GM12891 (cell line): ENCODE measurements around the gene PURB.

ENCODE experiments used
- DNase-seq: peaks from one replicate; pipeline ENCODE4 v3.0.0; 2011; ENCODE audit warnings: low spot score; ENCODE audit not compliant: insufficient read length
- FAIRE-seq: peaks from 2 replicates; lab custom pipeline; 2011; peaks lifted over from hg19 to GRCh38; lab: Jason Lieb, UNC
- PAX5 ChIP-seq: IDR thresholded peaks from 2 replicates; pipeline ENCODE4 v1.6.1; 2011; ENCODE audit warnings: low read length, moderate library complexity, mild to moderate bottlenecking; ENCODE audit not compliant: insufficient read depth, severe bottlenecking
- POLR2A ChIP-seq: IDR thresholded peaks from 2 replicates; pipeline ENCODE4 v1.6.1; 2011; ENCODE audit warnings: low read depth, low read length, control low read depth
- POLR2AphosphoS5 ChIP-seq: IDR thresholded peaks from 2 replicates; pipeline ENCODE4 v1.6.1; 2011; ENCODE audit warnings: low read depth, low read length, control low read depth
- POU2F2 ChIP-seq: IDR thresholded peaks from 2 replicates; pipeline ENCODE4 v1.6.1; 2011; ENCODE audit warnings: low read depth, mild to moderate bottlenecking, control low read depth, low read length, moderate library complexity
- SPI1 ChIP-seq: IDR thresholded peaks from 2 replicates; pipeline ENCODE4 v1.6.1; 2011; ENCODE audit warnings: low read depth, low read length, control low read depth
- TAF1 ChIP-seq: IDR thresholded peaks from 2 replicates; pipeline ENCODE4 v1.6.1; 2011; ENCODE audit warnings: low read depth, low read length, control low read depth

Gene PURB

DNA sequence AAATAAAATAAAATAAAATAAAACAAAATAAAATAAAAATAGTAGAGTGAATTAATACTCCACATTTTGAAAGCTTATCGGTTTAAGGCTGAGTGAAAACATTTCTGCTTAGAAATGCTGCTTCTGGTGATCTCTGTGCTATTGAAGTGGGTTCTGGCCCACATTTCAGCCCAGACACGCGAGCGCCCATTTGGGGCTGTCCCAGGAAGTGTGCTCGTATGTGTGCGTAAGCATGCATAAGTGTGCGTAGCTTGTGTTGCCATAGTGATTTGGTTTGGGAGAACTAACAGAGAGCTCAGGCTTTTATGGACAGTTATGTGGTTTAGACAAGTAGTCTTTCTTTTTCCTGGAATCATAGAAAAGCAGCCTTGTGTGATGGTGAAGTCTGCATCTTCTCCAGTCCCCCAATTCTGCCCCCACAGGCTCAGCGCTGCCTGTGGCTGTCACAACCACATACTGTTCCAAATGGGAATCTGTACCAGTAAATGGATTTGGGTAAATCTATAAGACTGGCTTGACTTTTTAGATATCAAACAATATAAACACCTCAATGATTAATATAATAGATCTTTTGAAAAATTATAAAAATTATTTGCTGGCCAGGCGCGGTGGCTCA lies 29.8 kb upstream of the PURB start:
- FAIRE-seq (peak; percentile 88), DNase-seq (peak; percentile 37)
- no peak for TF ChIP-seq POLR2AphosphoS5
- TF ChIP-seq POU2F2: peak; percentile 99
- no peak for TF ChIP-seq PAX5
- 0 out of 2 replicates have a peak, but pooled peaks have one; percentile 5 for TF ChIP-seq SPI1
- TF ChIP-seq TAF1: 0 out of 2 replicates have a peak, but pooled peaks have one; percentile 46
- TF ChIP-seq POLR2A: no peak

DNA sequence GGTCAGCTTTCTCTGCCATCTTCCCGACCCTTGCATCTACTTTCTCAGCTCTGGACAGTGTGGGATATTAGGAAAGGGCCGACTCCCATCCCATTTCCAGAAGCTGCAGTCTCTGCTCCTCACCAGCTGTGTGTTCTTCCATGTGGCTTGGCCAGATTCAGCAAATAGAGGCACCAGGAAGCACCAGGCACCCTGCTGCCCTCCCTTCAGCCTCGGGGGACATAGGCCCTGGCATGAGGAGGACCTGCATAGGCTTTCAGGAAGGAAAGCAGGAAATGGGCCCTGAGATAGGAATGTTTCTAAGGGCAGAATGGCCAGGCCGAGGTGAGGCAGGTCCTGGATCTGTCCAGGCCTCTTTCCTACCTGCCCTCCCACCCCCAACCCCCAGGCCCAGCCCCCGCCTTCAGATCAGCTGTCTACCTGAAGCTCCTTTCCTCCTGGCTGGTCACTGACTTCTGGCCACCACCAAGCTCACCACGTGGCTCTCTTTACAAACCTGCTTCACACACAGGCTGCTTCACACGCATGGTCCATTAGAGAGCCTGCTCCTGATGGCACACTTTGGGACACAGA lies 27.5 kb upstream of the PURB start:
- TF ChIP-seq POLR2A (no peak), PAX5 (no peak)
- DNase-seq: no peak
- FAIRE-seq: no peak

DNA sequence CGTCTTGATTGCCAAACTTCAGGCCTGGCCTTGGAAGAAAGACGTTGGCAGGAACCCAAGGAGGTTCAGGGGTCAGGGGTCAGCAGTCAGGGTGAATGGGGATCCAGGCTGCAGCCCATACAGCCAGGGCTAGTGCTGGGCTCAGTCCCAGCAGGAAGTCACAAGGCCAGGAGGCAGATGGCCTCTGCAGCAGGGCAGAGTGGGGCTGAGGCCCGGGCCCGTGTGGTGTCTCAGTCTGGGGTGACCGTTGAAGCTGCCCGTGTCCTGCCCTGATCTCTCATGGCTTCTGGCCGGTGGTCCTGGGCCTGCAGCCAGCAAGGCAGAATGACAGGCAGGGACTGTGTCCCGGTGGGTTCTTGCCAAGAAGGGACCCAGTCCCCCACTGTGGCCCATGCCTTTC lies 26.6 kb upstream of the PURB start:
- TF ChIP-seq POLR2A (no peak), POU2F2 (no peak)
- DNase-seq (no peak), FAIRE-seq (no peak)

DNA sequence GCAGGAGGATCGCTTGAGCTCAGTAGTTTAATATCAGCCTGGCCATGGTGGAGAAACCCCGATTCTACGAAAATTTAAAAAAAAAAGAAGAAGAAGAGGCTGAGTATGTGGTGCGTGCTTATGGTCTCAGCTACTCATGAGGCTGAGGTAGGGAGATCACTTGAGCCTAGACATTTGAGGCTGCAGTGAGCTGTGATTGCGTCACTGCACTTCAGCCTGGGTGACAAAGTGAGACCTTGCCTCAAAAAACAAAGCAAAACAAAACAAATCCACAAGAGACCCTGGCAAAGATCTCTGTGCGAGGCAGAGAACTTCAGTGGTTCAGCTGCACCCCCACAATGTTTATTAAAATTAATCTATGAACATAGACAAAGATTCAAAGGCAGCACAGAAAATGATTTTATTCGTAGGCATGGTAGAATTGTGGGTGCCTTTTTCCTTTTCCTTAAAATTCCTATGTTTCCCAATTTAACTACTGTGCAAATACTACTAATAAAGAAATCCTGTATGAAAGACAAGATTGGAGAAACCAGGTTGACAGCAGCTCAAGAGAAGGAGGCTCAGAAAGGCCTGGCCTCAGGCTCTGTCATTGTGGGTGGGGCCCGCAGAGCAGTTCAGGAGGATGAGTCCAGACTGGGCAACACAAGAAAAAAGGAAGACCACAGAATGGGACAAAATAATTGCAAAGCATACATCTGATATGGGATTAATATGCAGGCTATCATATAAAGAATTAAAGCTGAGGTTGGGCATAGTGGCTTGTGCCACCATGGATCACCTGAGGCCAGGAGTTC lies 24.5 kb upstream of the PURB start:
- no peak for FAIRE-seq
- no peak for DNase-seq
- TF ChIP-seq TAF1 (no peak), POLR2A (no peak), POU2F2 (no peak), SPI1 (no peak), PAX5 (no peak), POLR2AphosphoS5 (no peak)

DNA sequence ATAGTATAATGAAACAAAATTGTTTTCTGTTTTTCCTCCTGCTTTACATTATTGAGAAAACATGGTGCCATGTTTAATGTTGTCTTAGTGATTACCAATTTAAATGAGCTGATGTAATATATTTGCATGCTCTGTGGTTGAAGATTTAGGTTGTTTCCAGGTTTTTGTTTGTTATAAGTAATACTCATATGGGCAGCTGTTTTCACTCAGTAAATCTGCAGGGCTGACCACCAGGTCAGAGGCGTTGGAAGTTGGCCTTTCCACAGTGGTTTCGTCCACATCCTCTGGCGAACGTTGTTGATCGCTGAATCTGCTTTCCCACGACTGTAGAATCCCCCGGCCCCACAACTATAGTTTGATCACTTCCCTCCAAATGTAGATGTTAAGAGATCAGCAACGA lies 21.6 kb upstream of the PURB start:
- no peak for TF ChIP-seq PAX5
- TF ChIP-seq SPI1: peak; percentile 8; the same call in 1 of the 2 replicates
- TF ChIP-seq POU2F2: no peak
- TF ChIP-seq TAF1: no peak
- TF ChIP-seq POLR2AphosphoS5: no peak
- no peak for TF ChIP-seq POLR2A
- no peak for DNase-seq
- no peak for FAIRE-seq

DNA sequence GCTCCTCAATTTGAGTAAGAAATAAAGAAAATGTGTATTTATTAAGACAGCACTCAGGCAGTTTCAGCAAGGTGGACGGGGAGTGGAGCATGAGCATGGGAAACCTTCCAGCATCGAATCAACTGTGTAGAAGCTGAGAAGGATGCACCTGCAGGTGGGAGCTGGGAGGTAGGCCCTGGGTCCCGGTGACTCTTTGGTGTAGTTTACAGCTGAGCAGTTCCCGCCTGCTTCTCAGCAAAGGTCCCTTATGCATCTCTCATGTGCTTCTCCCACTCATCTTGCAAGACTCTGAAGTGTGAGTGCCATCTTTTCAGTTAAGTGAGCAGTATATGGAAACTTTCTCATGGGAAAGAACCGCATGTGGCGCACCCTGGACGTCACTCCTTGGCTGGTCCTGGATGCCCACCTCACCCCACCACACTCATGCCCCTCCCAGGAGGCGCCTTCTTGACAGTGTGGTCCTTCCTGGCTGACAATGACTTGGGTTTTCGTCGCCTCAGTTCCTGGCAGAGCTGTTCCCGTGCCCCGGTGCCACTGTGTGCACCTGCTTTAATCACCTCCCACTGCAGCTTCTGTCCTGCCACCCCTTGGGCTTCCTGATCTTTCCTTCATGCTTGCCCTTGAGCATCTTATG lies 19.8 kb upstream of the PURB start:
- no peak for TF ChIP-seq SPI1
- TF ChIP-seq TAF1: no peak
- no peak for TF ChIP-seq POLR2A
- TF ChIP-seq POU2F2: no peak
- no peak for TF ChIP-seq PAX5
- TF ChIP-seq POLR2AphosphoS5: no peak
- DNase-seq (no peak), FAIRE-seq (no peak)

DNA sequence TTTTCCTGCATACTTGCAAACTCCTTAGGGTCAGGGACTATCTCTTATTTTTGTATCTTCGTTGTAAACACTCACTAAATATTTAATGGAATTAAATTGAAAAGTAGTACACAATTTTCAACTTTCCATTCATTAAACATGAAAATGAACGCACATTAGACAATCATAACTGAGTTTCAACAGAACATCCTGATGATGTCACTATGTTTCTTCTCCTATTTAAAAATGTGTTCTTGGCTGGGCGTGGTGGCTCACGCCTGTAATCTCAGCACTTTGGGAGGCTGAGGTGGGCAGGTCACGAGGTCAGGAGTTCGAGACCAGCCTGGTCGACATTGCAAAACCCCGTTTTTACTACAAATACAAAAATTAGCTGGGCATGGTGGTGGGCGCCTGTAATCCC lies 14.1 kb upstream of the PURB start:
- DNase-seq: no peak
- no peak for TF ChIP-seq POLR2AphosphoS5
- TF ChIP-seq POU2F2: no peak
- no peak for TF ChIP-seq SPI1
- no peak for TF ChIP-seq POLR2A
- TF ChIP-seq PAX5: no peak
- no peak for TF ChIP-seq TAF1
- no peak for FAIRE-seq

DNA sequence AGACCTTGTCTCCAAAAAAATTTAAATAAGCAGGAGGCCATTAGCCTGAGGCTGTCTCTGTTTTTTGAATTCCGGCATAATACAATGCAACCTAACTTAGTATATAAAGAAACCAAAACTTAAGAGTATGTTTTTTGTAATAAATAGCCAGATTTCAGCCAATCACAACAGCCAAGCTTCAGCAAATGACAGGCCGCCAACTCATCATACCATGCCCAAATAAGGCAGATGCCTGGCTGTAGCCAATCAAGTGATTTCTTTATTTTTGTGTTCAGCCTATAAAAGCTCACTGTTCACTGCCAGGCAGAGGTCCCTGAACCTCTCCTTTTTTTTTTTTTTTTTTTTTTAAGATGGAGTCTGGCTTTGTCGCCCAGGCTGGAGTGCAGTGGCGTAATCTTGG lies 12.7 kb upstream of the PURB start:
- FAIRE-seq (no peak), DNase-seq (no peak)
- TF ChIP-seq SPI1 (no peak), POU2F2 (no peak), TAF1 (no peak), PAX5 (no peak), POLR2A (no peak), POLR2AphosphoS5 (no peak)

DNA sequence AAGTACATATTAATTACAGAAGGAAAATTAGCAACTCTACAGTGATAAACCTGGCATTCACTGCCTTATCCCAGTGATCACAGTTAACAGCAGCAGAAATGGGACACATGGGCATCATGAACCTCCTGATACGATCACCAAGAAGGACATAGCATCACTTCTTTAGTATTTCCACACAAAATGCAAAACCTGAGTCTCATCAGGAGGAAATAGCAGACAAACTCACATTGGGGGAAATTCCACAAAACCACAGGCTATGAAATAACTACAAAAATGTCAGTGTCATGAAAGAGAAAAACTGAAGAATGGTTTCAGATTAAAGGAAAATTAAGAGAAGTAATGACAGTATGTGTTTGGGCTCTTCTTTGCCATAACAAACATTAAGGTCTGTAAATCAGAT lies 12.0 kb upstream of the PURB start:
- FAIRE-seq (no peak), DNase-seq (no peak)
- TF ChIP-seq SPI1 (no peak), TAF1 (no peak), POU2F2 (no peak)
